HG02623 (cell line): ENCODE data around the gene STOML2.

Experiments used
- ATAC-seq: cut with Tn5 transposase; IDR thresholded peaks from one replicate; pipeline ENCODE4 v1.9.1; 2021; ENCODE audit warnings: moderate library complexity; ENCODE audit not compliant: unreplicated experiment

Gene STOML2

DNA sequence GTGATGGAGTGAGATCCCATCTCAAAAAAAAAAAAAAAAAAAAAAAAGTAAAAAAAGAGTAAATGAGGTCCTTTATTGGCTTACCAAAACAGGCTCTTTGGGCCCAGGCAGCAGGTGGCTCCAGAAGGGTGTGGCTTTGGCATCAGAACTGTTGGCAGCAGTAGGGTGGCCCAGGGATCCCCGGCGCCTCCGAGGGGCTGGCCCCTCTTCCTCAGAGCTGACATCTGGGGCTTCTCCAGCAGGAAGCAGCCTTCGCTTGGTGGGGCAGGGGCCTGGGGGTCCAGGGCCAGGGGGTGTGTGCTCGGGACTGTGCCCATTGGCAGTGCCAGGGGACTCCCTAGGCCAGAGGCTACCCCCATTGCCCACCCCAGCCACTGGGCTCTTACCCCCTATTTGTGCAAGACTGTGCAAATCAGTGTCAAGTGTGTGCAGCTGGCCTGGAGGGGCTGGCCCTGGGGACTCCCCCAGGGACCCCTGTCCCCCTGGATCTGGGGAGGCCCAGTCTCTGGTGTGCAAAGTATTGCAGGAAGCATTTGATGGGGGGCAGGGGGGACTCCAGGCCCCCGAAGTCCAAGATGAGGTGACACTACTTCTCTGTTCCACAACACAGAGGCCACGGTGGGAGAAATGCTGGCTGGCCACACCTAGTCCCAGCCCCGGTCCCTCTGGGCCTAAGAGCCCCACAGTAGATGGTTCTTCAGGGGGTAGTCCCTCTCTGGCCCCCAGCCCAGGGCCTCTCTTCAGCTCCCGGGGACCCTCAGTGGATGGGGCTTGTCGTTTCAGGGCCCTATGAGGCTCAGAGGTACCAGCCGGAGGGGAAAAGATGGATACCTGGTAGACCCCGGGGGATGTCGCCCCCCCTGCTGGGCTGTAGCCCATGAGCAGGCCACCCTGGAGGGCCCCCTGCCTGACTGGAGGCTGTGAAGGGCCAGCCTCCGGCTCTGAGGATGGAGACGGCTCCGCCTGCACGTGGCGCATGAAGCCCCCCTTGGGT is 4.7 kb upstream of the STOML2 start:
- no peak for ATAC-seq

DNA sequence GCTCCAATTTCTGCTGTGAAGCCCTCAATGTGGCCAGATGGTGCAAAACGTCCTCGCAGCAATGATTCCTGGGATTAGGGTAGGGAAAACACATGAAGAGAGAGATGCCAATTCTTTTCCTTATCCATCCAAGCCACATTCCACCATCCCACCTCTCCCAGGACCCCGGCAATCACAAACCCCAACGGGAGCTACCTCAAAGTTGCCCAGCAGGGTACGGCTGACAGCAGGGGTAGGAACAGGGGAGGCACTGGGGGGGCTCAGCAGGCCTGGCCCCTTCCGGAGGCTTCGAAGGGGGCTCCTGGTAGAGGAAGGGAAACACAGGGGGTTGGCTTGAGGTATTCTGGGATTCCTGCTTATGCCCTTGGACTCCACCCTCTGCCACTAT is 3.4 kb upstream of the STOML2 start:
- no peak for ATAC-seq

DNA sequence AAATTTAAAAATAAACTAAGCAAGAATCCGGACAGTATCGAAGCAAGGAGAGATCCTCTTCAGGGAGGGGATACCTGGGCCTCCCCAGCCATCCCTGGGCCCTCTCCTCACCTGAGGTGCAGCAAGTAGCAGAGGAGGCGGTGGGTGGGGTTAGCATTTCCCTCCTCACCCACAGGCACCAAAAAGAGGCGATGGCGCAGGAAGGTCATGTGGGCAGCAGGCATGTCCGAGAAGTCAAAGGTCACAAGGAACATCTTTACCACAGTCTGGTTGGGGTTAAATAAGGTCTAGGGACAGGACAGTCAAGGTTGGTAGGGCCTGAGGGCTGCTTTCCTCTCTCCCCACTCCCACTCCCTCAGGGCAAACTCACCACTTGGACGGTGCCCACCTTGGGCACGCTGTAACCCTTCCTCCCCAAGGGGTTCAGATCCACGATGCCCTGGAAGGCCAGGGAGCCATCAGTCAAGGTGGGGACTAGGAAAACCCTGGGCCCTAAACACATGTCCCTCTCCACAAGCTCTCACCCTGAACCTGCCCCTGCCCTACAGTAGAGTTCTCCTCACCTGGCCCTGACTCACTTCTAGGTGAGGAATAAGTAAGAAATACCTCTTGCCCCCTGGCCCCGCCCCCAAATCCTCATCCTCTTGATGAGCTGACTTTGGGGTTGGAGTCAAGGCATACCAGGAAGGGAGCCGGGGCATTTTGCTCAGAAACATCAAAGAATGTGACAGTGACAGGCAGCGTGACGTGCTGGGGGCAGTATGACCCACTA is 2.8 kb upstream of the STOML2 start:
- no peak for ATAC-seq

DNA sequence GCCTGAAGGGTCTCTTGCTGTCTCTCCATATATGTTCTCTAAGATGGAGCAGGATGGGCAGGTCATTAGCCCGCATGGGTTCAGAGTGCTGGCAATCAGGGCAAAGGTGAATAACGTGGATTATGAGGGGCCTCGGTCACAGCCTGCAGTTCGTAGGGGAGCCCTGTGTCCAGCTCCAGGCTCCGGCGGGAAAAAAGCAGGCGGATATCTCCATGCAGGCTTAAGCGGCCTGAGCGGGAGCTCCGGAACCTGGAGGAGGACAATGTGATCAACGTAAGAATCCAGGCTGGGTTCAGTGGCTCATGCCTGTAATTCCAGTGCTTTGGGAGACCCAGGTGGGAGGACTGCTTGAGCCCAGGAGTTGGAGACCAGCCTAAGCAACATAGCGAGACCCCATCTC is 2.2 kb upstream of the STOML2 start:
- ATAC-seq = no peak

DNA sequence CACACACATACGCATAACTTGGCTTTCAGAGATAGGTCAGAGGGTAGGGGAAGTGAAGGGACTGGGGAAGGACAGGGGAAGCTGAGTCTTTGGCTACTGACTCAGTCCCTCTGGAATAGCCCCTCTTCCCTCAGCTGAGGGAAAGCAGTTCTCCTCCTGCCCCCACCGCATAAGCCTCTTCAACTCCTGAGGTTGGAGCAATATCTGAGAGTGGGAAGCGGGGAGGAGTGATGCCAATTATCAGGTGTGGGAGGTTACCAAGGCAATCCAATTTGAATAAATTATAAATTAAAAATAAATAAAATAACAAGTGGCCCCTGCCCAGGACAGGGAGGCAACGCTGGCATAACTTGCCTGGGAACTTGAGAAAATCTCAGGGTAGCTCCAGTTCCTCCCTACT is 1.7 kb upstream of the STOML2 start:
- ATAC-seq = no peak

DNA sequence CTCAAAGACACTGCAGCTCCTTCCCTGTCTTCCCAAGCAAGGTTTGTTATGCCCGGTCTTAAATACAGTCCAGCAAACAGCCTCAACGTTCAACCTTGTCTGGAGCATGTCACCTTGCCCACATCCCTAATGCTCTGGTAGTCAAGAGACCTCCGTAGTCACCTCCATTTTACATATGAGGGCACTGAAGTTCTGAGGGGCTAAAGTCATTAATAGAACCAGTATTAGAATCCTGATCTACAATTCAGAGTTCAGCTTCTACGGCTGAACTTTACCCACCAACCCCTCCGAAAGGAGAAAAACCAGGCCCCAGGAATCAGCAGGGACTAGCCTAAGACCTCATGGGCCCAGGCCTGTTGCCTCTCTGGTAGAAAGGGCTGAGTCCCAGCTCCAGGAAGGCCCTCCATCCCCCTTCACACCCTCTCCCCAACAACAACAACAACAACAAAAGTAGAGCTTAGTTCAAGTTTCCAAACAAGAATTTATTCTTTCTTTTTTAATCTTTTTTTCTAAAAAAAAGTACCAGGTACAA is 795 bp upstream of the STOML2 start:
- ATAC-seq = no peak

DNA sequence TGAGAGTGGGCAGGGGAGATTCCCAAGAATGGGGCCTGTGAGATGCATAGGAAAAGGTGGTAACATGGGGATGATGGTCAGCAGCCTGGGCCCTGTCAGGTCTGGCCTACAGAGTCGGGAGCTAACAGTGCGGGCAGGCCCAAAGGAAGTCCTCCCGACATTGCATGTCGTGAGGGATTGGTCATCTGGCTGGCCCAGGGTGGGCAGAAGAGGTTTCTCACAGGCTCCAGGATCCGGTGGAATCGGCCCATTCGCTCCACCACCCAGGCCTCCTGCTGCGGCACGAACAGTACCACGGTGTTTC is 514 bp downstream of the STOML2 start:
- no peak for ATAC-seq

DNA sequence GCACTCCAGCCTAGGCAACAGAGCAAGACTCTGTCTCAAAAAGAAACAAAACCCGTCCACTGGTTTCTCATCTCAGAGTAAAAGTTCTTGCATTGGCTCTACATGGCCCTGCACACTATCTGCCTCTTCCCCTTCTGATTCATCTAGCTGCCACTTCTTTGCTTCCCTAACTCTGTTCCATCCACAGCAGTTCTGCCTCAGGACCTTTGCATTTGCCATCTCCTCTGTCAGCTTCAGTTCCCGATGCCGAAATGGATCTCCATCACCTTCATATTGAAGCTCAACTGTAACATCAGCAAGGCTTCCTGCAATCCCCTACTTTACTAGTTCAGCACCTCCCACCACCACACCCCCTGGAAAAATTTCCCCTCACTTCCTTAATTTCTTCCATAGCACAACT is 5.4 kb downstream of the STOML2 start:
- ATAC-seq = no peak

DNA sequence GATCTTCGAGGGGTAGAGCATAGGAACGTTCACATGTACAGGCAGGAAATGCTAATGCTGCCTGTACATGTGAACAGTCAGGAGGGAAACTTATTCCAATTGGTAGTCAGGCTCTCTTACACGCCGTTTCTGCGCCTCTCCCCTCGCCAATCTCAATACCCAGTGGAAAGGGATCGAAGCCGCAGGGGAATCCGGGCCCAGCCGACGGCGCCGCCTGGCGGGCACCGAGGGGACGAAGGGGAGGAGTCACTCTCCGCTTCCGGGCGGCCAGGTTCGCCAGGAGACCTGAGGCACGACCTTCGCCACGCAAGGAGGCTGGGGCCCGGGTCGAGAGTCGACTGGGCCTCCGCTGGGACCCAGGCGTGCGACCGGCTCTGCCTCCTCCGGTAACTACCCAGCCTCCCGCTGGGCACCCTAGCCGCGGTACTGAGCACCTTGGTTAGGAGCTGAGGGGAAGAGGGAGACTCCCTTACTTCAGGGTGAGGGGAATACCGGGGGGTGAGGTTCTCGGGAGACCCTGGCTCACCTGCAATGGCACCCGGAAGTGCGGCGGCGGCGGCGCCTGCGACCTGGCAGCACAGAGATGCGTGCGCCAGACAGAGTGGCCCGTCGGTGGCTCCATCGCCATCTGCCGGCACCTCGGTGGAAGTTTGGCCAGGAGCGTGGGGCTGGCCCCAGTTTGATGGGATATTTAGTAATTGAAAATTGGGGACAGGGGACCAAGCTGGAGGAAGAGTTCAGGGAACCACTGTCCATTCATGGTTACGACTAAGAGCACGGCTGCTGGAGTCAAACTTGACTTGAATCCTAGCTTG is 6.7 kb downstream of the STOML2 start, which contains the start of gene PIGO:
Gene PIGO (minus strand): TSS at position 557 of the 815 bp plus-strand sequence. CDS start 1,026 bp downstream, outside the sequence.
- peak; percentile 85 for ATAC-seq

DNA sequence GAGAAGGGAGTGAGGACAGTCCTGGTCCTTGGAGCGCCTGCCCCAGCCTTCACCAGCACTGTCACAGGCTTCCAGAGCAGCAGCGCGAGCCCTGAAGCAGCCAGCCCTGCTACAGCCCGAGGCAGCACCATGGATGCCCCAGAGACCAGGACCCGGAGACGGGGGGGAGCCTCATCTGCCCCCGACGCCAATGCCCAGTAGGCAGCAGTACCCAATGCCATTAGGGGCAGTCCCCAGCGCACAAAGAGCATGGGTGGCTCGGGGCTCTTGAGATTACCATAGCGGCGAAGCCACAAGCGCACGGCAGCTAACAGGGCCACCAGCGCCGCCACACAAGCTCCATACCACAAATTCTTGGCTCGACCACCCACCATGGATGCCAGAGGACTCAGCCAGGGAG is 11.4 kb downstream of the STOML2 start:
- no peak for ATAC-seq

DNA sequence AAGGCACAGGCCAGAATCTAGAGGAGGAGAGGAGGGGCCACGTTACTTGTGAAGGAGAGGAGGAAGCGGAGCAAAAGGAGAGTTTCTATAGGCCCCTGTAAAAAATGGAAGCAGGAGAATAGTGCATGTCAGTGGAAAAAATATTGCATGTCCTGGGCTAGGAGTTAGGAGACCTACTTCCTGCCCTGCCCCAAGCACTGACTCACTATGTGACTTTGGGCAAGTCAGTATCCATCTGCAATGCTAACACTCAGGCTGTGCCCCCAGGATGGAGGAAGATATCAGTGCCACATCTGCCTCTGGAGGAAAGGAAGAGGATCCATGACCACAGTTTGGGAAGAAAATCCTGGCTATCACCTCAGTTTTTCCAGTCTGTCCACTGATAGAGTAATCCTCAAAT is 13.5 kb downstream of the STOML2 start:
- no peak for ATAC-seq

DNA sequence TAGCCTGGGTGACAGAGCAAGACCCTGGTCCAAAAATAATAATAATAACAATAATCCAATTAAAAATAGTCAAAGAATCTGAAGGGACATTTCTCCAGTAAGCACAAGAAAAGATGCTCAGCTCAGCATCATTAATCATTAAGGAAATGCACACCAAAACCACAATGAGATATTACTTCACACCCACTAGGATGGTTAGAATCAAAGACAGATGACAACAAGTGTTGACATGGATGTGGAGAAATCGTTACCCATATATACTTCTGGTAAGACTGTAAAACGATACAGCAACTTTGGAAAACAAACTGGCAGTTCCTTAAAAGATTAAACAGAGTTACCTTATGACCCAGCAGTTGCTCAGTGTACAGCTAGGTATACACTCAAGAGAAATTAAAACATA is 17.9 kb downstream of the STOML2 start:
- ATAC-seq = no peak

DNA sequence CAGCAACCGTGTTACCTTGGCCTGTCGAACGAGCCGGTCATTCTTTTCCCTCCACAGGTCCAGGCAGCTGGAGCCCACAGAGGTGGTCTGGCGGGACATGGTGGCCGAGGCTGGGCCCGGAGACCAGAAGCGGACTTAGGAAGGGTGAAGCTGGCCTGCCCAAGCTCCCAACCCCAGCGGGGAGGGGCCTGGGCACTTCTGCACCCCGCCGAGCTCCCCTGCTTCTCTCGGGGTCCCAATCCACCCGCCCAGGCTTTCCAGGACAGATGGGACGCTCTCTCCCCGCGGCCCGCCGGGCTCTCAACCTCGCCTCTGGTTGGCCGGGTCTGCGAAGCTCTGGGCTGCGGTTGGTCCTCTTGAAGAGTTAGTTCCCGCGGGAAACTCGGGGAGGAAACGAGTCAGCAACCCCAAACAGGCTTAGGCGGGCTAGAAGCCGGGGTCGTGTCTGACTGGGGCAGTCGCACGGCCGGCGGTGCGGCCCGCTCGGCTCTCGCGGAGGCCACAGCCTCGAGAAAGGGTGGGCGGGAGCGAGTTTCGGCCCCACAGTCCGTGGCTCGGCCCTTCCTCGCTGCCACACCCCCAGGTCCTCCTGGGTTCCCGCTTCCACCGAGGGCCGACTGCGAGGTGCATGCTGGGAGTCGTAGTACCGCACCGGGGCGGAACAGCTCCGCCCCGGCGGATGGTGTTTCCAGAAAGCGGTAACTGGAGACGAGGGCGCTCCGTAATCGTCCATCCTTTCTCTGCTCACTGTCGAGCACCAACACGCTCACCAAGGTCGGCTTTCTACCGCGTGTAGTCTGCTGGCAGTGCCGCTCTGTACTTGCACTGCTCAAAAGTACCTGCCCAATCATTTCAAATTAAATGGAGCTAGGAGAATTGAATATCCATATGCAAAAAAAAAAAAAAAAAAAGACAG is 23.2 kb downstream of the STOML2 start, which contains the start of gene FANCG:
Gene FANCG (minus strand): TSS at position 517 of the 916 bp plus-strand sequence. CDS start 418 bp downstream, at position 99.
- ATAC-seq = peak; percentile 92

DNA sequence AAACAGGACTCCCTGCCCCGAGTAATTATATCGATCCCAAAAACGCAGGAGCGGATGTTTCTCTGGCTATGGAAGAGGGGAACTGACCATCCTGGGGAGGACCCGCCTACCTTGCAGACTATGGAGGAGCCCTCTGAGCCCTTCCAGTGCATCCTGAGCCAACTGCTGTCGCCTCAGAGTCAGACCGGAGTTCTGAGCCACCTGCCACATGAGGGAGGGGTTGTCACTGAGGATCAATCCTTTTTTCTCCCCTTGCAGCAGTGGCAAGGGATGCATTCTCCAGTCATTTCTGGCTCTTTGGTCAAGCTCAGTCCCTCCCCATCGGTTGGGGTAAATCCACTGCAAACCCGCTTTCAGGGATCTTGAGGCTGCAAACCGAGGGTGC is 23.9 kb downstream of the STOML2 start:
- ATAC-seq = no peak

DNA sequence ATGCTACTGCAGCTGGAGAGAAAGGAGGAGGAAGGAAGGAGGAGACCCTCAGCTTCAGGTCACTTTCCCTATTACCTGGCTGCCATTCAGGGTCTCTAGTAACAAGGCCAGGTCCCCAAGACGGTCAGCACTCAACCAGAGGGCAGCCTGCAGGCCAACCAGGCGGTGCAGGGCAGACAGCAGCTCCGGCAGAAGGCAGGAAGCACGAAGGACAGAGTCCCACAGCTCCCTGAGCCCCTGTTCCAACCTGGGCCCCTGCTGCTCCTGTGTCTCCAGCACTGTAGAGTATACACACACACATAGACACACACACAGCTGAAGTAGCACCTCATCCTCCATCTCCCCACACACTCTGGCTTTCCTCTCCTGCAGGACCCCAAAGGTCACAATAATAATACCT is 24.9 kb downstream of the STOML2 start:
- no peak for ATAC-seq

DNA sequence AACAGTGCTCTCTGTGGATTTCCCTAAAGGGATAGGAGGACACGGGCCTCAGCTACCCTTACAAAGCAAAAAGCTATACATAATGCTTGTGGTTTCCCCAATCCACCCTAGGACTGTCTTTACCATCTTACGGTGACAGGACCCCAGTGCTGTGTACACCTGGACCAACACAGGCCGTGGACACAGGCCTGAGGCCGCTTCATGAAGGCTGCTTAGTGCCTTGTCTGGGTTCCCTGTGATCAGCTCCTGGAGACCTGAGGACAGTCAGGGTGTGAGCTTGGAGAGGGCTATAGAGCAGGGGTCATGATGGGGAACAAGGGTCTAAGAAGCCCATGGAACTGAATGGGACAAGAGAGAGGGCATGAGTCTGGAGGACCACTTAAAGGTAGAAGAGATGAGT is 26.1 kb downstream of the STOML2 start:
- no peak for ATAC-seq

DNA sequence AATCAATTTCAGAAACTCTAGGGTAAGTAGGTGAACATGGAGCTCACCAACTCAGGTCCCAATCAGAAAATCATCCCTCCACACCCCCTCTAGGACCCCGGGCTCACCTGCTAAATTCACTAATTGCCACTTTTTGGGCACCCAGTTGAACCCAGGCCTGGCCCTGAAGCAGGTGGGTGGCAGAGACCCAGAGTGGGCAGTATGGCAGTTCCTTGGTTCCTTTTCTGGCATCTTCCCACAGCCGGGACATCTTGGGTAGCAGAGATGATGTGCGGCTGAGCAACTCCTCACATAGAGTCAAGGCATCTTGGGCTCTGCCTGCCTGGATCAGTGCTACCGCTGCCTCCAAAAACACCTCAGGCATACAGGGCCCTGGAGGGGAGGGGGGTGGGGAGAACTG is 27.6 kb downstream of the STOML2 start:
- ATAC-seq = no peak

DNA sequence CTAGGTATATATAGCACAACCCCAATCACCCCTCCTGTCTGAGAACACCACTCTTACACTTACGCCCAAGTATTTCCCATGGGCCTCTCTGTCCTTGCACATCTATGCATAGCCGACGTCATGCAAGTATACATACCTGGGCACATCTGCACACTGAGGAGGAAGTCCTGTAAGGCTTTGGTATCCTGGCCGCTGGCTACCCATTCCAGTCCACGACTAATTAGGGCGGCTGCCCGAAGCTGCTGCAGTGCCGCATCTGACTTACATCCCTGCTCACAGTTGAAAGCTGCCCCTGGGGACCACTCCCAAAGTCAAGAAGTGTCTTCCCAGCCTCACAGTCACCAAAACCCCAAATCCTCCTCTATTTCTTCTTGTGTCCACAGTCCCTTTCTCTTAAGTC is 28.1 kb downstream of the STOML2 start:
- ATAC-seq = no peak

DNA sequence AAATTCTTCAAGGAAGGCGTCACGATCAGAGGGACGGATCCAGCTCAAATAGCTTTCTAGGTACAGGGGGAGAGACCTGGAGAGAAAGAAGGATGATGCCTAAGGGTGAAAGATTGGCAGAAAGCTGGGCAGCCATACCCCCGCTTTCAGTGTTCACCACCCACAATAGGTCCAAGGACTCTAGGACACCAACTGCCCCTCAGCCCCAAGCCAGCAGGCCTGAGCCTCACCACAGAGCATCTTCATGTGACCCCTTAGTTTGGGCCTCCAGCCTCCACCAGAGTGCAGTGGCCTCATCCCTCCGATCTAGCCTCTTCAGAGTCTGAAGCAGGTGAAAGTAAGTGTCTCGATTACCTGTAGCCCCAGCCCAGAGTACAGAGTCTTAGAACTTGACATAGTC is 28.8 kb downstream of the STOML2 start:
- ATAC-seq = no peak

DNA sequence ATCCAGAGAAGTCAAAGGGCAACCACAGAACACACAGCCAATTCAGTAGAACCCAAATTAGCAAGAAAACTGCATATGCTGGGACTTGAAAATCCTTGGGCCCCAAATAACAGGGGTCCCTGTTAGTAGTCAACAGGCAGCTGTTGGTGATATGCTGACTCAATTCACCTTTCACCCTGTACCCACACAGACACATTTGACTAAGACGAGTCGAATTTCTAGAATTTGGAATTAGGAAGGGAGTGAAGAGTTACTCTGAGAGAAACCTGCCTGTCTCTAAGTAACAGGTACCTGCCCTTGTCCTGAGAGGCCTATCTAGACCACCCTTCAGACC is 29.7 kb downstream of the STOML2 start:
- ATAC-seq = no peak
